GM21529 (cell line): ENCODE data around the gene XYLB.
"Not testable (repeated sequence)": the region's sequence is repeated elsewhere in the genome, so short reads cannot be mapped to it uniquely, and the experiment has no call there.

ENCODE experiments used
- ATAC-seq: cut with Tn5 transposase; IDR thresholded peaks from one replicate; pipeline ENCODE4 v1.9.1; 2021; ENCODE audit not compliant: unreplicated experiment

The XYLB gene

GRCh38 chr3:38386992-38387750 is 40.6 kb downstream of the XYLB start:
- no peak for ATAC-seq

GRCh38 chr3:38387862-38388261 is 41.3 kb downstream of the XYLB start:
- no peak for ATAC-seq

- ATAC-seq, result no peak
Measured at GRCh38 chr3:38392604-38393163, 46.1 kb downstream of the XYLB start.

- ATAC-seq, result no peak
Measured at GRCh38 chr3:38396239-38396638, 49.7 kb downstream of the XYLB start.

DNA sequence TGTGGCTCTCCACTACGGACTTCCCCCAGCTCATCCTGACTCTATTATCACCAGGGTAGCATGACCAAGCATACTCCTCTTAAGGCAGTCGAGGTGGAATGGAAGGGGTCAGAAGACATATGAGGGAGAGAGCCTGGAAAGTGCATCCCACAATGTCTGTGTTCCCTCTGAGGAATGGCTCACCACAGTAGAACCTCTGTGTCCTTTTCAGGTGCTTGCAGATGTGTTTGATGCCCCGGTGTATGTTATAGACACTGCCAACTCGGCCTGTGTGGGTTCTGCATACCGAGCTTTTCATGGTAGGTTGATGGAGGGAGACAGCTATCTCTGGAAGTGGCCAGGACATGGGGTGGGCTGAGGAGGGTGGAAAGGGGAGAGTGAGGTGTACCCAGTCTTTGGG is 50.3 kb downstream of the XYLB start:
- ATAC-seq, result no peak

GRCh38 chr3:38397320-38397719 is 50.7 kb downstream of the XYLB start:
- ATAC-seq, result no peak

DNA sequence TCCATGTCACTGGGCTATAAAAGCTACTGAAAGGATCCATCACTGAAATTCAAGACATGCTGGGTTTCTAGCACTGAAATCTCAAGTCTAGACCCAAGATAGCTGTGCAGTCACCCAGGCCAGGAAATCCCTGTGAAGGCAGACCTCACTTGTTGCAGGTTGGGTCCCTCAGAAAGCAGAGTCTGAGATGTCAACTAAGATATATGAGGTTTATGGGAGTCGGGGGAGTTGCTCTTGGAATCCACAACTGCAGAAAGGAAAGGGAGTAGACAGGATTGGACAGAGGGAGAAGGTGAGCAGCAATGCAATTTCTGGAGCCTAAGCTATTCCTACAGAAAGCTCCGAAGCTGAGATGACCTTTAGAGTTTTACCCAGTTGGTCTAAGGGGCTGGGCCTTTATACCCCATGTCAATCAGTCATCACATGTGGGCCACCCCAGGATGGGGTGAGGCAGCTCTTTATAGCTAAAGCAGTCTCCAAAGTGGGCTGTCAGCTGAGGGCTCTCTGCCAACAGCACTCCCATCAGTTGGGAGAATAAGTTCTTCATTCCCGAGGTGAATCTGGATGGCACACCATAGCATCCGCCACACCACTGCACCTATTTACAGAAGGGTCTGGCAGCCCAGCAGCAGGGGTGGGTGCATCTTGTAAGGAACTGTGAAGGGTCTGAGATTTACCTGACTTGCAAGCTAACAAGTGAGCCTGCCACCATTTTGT is 54.8 kb downstream of the XYLB start:
- ATAC-seq, result no peak

- ATAC-seq, result no peak
Measured at GRCh38 chr3:38404286-38404685, 57.7 kb downstream of the XYLB start.

DNA sequence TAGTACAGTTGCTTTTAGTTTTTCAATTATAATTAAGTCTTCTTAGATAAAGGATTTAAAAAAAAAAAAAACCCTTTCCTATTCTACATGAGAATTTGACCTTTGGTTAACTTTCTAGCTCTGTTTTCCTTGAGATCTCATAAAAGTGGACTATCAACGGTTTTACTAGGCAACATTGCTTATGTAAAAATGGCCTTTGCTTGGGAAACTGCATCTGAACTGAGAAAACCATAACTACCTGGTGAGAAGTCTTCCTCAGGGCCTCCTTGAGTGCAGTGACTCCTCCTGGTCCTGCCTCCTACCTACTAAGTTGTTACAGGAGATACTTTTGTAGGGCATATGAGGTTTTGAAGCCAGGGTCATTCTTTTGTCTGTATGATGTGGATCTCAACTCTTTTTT is 65.0 kb downstream of the XYLB start:
- ATAC-seq, result no peak

GRCh38 chr3:38420758-38421157 is 74.2 kb downstream of the XYLB start:
- not testable (repeated sequence) for ATAC-seq

DNA sequence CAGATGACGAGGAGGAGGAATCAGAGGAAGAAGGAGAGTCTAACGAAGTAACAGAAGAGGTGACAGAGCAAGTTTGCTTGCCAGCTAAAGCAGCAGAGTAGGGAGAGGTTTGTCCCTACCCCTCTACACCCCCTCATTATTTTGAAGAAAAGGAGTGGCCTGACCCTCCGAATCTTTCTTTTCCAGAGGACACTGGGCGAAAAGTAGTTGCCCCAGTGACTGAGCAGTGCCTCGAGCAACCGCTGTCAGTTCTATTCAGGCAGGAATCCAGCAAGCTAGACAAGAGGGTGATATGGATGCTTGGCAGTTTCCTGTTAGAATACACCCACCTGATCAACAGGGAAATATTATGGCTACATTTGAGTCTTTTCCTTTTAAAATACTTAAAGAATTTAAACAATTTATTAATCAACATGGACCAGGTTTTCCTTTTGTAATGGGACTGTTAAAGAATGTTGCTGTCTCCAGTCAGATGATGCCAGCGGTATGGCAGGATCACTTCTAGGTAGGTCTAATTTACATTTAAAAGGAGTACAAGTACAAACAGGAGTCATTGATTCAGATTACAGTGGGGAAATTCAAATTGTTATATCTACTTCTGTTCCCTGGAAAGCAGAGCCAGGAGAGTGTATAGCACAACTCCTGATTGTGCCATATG is 75.2 kb downstream of the XYLB start:
- no peak for ATAC-seq

DNA sequence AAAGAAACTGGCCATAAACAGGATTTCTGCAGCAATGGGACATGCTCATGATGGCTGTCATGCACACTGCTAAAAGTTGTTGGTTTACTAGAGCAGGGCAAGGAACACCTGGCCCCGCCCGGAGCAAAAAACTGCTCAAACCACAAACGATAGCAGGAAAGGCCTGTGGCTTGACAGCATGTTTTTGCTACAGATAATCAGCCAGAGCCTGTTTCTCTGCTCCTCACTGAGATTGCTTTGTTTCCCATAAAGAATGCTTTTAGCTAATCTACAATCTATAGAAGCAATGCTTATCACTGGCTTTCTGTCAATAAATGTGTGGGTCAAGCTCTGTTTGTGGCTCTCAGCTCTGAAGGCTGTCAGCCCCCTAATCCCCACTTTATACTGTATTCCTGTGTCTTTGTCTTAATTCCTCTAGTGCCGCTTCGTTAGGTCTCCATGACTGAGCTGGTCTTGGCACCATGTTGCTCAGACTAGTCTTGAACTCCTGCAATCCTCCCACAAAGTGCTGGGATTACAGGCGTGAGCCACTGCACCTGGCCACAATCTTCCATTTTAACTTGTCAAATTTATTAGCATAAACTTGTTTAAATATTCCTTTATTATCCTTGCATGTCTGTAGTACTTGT is 80.3 kb downstream of the XYLB start:
- not testable (repeated sequence) for ATAC-seq

- ATAC-seq, result not testable (repeated sequence)
Measured at GRCh38 chr3:38432871-38433658, 86.5 kb downstream of the XYLB start.

GRCh38 chr3:38433661-38434060 is 87.1 kb downstream of the XYLB start:
- not testable (repeated sequence) for ATAC-seq

DNA sequence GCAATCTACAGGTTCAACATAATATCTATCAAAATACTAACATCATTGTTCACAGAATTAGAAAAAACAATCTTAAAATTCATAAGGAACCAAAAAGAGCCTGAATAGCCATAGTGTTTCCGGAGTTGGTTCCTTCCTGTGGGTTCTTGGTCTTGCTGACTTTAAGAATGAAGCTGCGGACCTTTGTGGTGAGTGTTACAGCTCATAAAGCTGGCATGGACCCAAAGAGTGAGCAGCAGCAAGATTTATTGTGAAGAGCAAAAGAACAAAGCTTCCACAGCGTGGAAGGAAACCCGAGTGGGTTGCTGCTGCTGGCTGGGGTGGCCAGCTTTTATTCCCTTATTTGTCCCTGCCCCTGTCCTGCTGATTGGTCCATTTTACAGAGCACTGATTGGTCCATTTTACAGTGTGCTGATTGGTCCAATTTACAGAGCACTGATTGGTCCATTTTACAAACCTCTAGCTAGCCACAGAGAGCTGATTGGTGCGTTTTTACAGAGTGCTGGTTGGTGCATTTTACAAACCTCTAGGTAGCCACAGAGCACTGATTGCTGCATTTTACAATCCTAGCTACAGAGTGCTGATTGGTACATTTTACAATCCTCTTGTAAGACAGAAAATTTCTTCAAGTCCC is 92.0 kb downstream of the XYLB start:
- ATAC-seq, result not testable (repeated sequence)

GRCh38 chr3:38443205-38443604 is 96.6 kb downstream of the XYLB start:
- not testable (repeated sequence) for ATAC-seq

- no peak for ATAC-seq
Measured at GRCh38 chr3:38446085-38446686, 99.6 kb downstream of the XYLB start.

- ATAC-seq, result no peak
Measured at GRCh38 chr3:38446812-38447211, 100.2 kb downstream of the XYLB start.

DNA sequence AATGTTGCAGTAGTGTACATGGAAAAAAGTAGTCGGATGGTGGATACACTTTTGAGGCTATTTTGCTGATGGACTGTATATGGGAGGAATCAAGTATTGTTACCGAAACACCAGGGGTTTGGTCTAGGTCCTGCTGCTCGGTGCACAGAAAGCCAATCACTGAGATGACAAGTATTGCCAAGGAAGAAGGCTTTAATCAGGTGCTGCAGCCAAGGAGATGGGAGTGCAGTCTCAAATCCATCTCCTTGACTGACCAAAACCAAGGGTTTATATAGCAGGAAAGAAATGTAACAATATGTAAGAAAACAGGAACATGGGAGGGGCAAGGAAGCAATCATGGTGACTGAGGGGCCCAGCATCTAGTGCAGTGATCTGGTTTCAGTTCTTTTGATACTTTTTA is 104.3 kb downstream of the XYLB start:
- no peak for ATAC-seq
